Heart left ventricle (tissue), 13 donors: Measurements from ENCODE around the gene LAMA1.

Source experiments
- CTCF ChIP-seq, 12 donors: fragments of 200-600 bp; sonication (generic) in 4 of 12; IDR thresholded peaks; one replicate each; pipeline versions ENCODE4 v1.5.0 to v1.8.0; 2018 to 2022; ENCODE audit warnings: antibody characterized with exemption in 12 of 12, mild to moderate bottlenecking in 5 of 12
- POLR2A ChIP-seq, 2 donors: fragments of 450-650 bp; IDR thresholded peaks; one replicate each; pipeline ENCODE4 v1.6.1; 2017; ENCODE audit warnings: antibody characterized with exemption in 2 of 2, mild to moderate bottlenecking in 2 of 2, moderate library complexity in 2 of 2
- donor health status: ischemic (EF 13 %, LVEDD 7.1; RV severe dilation, severe dysfunction).
- donor health status: DM: no; HTN: yes; CAD: no.
- donor health status: DM: no; HTN: no; CAD: no.
- donor health status: ischemic (EF 25% LVEDD 6.9; RV normal size, moderate dysfunction).
- donor health status: ischemic (EF 25% LVEDD 5.7; RV mildly dilated, moderate dysfunction).
- donor health status: ischemic (EF 35%, LVEDD 5.7; RV mildly dilated, moderate dysfunction).
- donor health status: nonischemic (EF 11% LVEDD 7.7; RV severe dilation, severe dysfunction).
- donor health status: DM: yes; HTN: yes; CAD: no.
- donor health status: PGD.
- donor health status: ischemic (EF 29% LVEDD 5.4; RV normal size, mild dysfunction).
- donor health status: nonischemic (EF 23%, LVEDD 6.1; RV moderate dilation, normal function).

- no peak for TF ChIP-seq CTCF (IDR thresholded peaks at IDR 0.05)
- TF ChIP-seq POLR2A (IDR thresholded peaks at IDR 0.05): no peak
Measured at GRCh38 chr18:6891788-6892187, 225.8 kb downstream of the LAMA1 start.
